AG04450 (cell line): ENCODE results near the gene SLC47A2. TPM values are rescaled to one million over a fixed set of nuclear protein-coding genes. Genes with fewer than 3 reads are reported as not detected.

Experiments used
- CTCF ChIA-PET: fragments of 300-600, 350-600 bp; formaldehyde crosslinking; extraction: SDS; loops from one replicate; lab custom pipeline; 2022; ENCODE audit warnings: antibody characterized with exemption, inconsistent platforms; lab: Charles Lee
- POLR2A ChIA-PET: fragments of 350-600 bp; formaldehyde crosslinking; extraction: SDS; loops from one replicate; lab custom pipeline; 2021; ENCODE audit warnings: antibody characterized with exemption, inconsistent platforms; lab: Yijun Ruan, JAX
- DNase-seq: peaks from one replicate; pipeline ENCODE4 v3.0.0-alpha.2; 2011; ENCODE audit warnings: low read depth, low spot score
- H3K27ac ChIP-seq: one replicate; pipeline ENCODE4 v1.5.1; 2012; ENCODE audit warnings: low read depth, low read length, control low read depth
- H3K27me3 ChIP-seq: one replicate; pipeline ENCODE4 v1.6.0; 2012; ENCODE audit warnings: low read length; ENCODE audit not compliant: control insufficient read depth, insufficient read depth
- H3K4me3 ChIP-seq: 2 replicates; pipeline ENCODE4 v1.5.1; 2011; ENCODE audit warnings: mild to moderate bottlenecking, low read depth, low read length, control low read depth
- H3K9me3 ChIP-seq: 2 replicates; pipeline ENCODE4 v1.5.1; 2012; ENCODE audit warnings: low read length; ENCODE audit not compliant: control insufficient read depth, insufficient read depth
- CTCF ChIP-seq: IDR thresholded peaks from 2 replicates; pipeline ENCODE4 v1.5.1; 2011; ENCODE audit warnings: low read depth, low read length, control low read depth, inconsistent platforms
- polyA plus RNA-seq: library from polyadenylated mRNA; depleted of rRNA; stranded (reverse); fragments of >200 nt; gene quantifications from 2 replicates; pipeline ENCODE4 v1.2.3, GENCODE V29; 2011; rRNA removed
- small RNA-seq: library from RNA; depleted of rRNA; stranded (forward); fragments of <200 nt; gene quantifications from one replicate; pipeline ENCODE3, GENCODE V24; 2012; ENCODE audit warnings: low read depth; ENCODE audit not compliant: insufficient read length

Gene SLC47A2
- polyA plus RNA-seq, 1 experiment: not detected

- H3K27me3 ChIP-seq: peaks cover 8% of the 10 kb centered on the region
- no peak overlapping the region for H3K4me3 ChIP-seq
- H3K9me3 ChIP-seq: no peaks in the 10 kb centered on the region
- no peak for DNase-seq
- no peak overlapping the region for H3K27ac ChIP-seq
- CTCF ChIA-PET: no interaction called here
- no peak for TF ChIP-seq CTCF
- POLR2A ChIA-PET: no interaction called here
Measured at GRCh38 chr17:19630661-19631060, 85.7 kb downstream of the SLC47A2 start.

- Histone ChIP-seq H3K4me3 (no peak overlapping the region), H3K9me3 (no peaks in the 10 kb centered on the region), H3K27ac (no peak overlapping the region), H3K27me3 (peaks cover 11% of the 10 kb centered on the region)
- DNase-seq: no peak
- TF ChIP-seq CTCF: no peak
- ChIA-PET POLR2A (no interaction called here), CTCF (no interaction called here)
Measured at GRCh38 chr17:19630035-19630434, 86.3 kb downstream of the SLC47A2 start.

GRCh38 chr17:19629449-19629848 is 86.9 kb downstream of the SLC47A2 start:
- no peak overlapping the region for H3K4me3 ChIP-seq
- H3K27me3 ChIP-seq: peaks cover 15% of the 10 kb centered on the region
- H3K27ac ChIP-seq: no peak overlapping the region
- ChIA-PET CTCF (no interaction called here), POLR2A (no interaction called here)
- TF ChIP-seq CTCF: no peak
- no peaks in the 10 kb centered on the region for H3K9me3 ChIP-seq
- no peak for DNase-seq

Small RNA genes within 50 kb of the gene (small RNA-seq; reads per million reads assigned to genes)
- not detected for gene RF00322

Other genes with a start within 250 kb of the SLC47A2 start
- 0.06 TPM in 1 of 2 replicates, not detected in the other for gene SLC47A1, start 182.7 kb downstream of the SLC47A2 start, polyA plus RNA-seq
- gene ALDH3A2, start 67.8 kb downstream of the SLC47A2 start, polyA plus RNA-seq: 11.0 and 13.4 TPM in 2 replicates
- gene ALDH3A1, start 31.7 kb upstream of the SLC47A2 start, polyA plus RNA-seq: 0.14 and 1.7 TPM in 2 replicates
- gene ULK2, start 151.4 kb upstream of the SLC47A2 start, polyA plus RNA-seq: 33.0 and 33.9 TPM in 2 replicates